Suppressor macrophage (primary cell): ENCODE data around the gene CDK7.
"Not testable (repeated sequence)": the region's sequence is repeated elsewhere in the genome, so short reads cannot be mapped to it uniquely, and the experiment has no call there.

Experiments
- DNase-seq, 4 experiments: peaks; one replicate each; pipeline ENCODE4 v3.0.0-alpha.2; 2020 to 2022

Gene CDK7

GRCh38 chr5:69237877-69238276, 3.2 kb downstream of the CDK7 start:
- no peak for DNase-seq

- no peak for DNase-seq
Measured at GRCh38 chr5:69238760-69239251, 4.1 kb downstream of the CDK7 start.

DNA sequence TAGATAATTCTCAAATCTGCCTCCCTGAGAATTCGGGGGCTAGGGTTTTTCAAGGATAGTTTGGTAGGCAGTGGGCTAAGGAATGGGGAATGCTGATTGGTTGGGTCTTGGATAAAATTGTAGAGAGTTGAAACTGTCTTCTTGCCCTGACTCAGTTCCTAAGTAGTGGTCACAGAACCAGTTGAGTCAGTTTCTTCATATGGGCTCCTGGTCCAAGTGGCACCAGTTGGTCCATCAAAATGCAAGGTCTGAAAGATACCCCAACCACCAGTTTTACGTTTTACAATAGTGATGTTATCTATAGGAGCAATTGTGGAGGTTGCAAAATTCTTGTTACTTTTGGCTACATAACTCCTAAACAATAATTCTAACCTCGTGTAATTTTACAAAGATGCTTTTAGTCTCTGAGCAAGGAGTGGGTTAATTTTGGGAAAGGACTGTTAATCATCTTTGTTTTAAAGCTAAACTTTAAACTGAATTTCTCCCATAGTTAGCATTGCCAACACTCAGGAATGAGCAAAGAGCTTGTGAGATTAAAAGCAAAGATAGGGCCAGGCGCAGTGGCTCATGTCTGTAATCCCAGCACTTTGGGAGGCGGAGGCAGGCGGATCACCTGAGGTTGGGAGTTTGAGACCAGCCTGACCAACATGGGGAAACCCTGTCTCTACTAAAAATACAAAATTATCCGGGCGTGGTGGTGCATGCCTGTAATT, 7.7 kb downstream of the CDK7 start:
- no peak for DNase-seq

DNA sequence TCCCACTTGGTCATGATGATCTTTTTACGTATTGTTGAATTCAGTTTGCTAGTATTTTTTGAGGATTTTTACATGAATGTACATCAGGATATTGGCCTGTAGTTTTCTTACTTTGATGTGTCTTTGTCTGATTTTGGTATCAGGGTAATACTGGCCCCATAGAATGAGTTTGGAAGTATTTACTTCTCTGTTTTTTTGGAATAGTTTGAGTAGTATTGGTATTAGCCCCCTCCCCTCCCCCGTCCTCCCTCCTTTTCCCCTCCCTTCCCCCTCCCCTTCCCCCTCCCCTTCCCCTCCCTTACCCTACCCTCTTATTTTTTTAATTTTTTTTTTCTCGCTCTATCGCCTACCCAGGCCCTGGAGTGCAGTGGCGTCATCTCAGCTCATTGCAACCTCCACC, 10.3 kb downstream of the CDK7 start:
- no peak for DNase-seq

DNA sequence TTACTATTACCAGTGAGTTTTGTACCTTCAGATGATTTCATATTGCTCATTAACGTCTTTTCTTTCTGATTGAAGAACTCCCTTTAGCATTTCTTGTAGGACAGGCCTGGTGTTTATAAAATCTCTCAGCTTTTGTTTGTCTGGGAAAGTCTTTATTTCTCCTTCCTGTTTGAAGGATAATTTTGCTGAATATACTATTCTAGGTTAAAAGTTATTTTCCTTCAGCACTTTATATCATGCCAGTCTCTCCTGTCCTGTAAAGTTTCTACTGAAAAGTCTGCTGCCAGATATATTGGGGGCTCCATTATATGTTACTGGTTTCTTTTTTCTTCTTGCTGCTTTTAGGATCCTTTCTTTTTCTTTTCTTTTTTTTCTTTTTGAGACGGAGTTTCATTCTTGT, 13.3 kb downstream of the CDK7 start:
- no peak for DNase-seq

DNA sequence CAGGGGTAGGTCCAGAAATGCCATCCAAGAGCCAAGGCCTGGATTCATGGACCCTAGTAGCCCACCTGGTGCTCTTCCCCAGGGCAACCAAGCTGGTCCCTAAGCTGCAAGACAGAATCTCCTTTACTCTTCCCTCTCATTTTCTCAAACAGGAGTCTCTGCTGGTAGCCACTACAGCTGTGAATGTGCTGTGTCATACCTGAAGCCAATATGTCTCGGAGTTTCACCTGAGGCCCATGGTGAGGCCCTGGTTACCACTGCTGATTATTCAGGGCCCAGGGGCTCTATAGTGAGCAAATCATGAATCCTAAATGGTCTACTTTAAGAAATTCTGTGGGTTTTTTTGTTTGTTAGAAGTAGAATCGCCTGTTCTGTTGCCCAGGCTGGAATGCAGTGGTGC, 15.9 kb downstream of the CDK7 start:
- DNase-seq = no peak

DNA sequence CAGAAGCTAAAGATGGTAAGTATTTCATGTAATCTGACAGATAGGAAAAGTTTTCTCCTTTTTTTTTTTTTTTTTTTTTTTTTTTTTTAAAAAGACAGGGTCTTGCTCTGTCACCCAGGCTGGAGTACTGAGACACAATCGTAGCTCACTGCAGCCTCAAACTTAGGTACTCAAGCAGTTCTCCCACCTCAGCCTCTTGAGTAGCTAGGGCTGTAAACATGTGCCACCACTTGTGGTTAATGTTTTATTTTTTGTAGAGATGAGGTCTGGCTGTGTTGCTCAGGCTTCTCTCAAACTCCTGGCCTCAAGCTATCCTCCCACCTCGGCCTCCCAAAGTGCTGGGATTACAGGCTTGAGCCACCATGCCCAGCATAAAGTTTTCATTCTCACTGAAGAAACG, 17.8 kb downstream of the CDK7 start:
- DNase-seq = no peak

DNA sequence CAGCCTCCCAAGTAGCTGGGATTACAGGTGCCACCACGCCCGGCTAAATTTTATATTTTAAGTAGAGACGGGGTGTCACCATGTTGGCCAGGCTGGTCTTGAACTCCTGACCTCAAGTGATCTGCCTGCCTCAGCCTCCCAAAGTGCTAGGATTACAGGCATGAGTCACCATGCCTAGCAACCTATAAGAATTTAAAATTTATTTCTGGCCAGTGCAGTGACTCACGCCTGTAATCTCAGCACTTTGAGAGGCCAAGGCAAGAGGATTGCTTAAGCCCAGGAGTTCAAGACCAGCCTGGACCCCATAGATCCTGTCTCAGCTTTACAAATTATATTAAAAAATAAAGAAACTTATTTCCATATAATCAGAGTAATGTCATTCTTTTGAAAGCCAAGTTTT, 21.3 kb downstream of the CDK7 start:
- not testable (repeated sequence) for DNase-seq

- DNase-seq = no peak
Measured at GRCh38 chr5:69257577-69257976, 22.9 kb downstream of the CDK7 start.

DNA sequence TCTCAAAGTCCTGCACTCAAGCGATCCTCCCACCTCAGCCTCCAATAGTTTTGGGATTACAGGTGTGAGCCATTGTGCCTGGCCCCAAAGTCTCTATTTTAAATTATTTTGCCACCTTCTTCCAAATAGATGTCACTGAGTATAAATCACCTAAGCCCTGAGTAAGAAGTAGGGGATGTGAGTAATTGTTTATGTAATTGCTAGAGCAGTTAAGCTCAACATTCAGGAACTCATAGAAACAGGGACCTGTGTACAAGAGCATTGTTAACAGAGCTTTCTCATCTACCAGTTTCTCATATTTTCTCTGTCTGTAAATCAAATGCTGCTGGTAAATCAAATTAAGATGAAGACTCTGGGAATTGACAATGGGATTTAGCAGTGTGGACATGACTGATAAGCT, 26.3 kb downstream of the CDK7 start:
- no peak for DNase-seq

DNA sequence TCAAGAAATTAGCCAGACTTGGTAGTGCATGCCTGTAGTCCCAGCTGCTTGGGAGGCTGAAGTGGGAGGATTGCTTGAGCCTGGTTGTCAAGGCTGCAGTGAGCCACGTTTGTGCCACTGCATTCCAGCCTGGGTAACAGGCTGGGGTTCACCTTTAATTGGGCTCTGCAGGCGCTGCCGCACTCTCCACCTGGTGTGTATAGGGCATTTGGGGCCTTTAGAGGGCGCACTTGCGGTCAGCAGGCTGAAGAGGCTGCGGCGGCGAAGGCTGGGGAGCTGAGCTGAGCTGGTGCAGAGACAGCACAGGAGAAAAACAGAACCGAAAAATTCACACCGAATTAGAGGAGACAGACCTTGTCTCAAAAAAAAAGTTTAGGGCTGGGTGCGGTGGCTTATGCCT, 31.2 kb downstream of the CDK7 start:
- DNase-seq = peak in 2 of 4 experiments; percentile 8 to 37

DNA sequence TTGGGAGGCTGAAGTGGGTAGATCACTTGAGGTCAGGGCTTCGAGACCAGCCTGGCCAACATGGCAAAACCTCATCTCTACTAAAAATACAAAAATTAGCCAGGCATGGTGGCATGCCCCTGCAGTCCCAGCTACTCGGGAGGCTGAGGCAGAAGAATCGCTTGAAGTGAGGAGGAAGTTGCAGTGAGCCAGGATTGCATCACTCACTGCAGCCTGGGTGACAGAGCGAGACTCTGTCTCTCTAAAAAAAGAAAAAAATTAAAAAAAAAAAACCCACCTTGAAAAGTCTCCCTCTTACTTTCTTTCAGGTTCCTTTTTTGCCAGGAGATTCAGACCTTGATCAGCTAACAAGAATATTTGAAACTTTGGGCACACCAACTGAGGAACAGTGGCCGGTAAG, 34.2 kb downstream of the CDK7 start:
- peak in 3 of 4 experiments; percentile 8 to 34 (median 15) for DNase-seq

DNA sequence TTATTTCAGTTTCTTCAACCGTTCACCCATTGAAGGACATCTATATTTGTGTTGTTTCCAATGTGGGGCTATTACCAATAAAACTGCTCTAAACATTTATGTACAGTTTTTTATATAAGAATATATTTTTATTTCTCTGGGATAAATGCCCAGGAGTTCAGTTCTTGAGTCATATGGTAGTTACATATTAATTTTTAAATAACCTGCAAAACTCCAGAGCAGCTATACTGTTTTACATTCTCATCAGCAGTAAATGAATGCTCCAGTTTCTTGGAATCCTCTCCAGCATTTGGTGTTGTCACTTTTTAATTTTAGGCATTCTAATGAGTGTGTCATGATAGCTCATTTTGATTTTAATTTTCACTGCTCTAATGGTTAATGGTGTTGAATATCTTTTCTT, 36.2 kb downstream of the CDK7 start:
- no peak for DNase-seq

DNA sequence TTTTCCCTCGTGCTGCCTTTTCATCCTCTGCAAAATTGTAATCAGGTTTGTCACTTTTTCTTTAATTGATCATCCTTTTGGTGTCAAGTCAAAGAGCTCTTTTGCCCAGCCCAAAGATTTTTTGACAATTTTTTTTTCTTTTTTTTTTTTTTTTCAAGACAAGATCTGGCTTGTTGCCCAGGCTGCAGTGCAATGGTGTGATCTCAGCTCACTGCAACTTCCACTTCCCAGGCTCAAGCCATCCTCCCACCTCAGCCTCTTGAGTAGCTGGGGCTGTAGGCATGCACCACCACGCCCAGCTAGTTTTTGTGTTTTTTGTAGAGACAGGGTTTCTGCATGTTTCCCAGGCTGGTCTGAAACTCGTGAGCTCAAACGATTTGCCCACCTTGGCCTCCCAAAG, 36.7 kb downstream of the CDK7 start:
- DNase-seq = peak; percentile 44 to 71 (median 67)

GRCh38 chr5:69275563-69275962, 40.9 kb downstream of the CDK7 start:
- no peak for DNase-seq

DNA sequence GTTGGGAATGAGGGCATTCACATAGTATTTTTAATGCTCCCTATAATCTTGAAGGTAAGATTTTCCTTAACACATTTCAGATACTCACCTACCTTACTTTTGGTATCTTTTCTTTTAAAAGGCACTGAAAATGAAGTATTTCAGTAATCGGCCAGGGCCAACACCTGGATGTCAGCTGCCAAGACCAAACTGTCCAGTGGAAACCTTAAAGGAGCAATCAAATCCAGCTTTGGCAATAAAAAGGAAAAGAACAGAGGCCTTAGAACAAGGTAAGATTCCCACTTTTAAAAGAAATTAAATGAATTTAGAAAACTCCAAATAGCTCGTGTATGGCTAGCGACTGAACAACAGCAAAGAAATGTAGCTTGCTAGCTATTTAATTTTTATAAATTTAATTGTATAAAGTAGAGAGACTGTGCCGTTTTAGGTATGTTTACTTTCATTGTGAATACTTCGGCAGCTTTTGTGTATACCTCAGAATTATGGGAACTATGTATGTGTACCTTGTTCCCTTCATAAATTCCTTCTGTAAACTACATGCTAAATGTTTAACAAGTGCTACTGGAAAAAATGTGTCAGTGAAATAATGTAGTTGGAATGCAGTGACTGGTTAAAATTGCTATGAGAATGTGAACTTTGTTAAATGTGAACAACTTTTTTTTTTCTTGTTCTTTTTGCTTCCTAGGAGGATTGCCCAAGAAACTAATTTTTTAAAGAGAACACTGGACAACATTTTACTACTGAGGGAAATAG, 41.9 kb downstream of the CDK7 start:
- no peak for DNase-seq

GRCh38 chr5:69279517-69279916, 44.8 kb downstream of the CDK7 start:
- DNase-seq = no peak

- no peak for DNase-seq
Measured at GRCh38 chr5:69281114-69281513, 46.4 kb downstream of the CDK7 start.

- DNase-seq = no peak
Measured at GRCh38 chr5:69284203-69284602, 49.5 kb downstream of the CDK7 start.

- peak in 1 of 4 experiments; percentile 6 for DNase-seq
Measured at GRCh38 chr5:69285448-69286116, 50.9 kb downstream of the CDK7 start.

DNA sequence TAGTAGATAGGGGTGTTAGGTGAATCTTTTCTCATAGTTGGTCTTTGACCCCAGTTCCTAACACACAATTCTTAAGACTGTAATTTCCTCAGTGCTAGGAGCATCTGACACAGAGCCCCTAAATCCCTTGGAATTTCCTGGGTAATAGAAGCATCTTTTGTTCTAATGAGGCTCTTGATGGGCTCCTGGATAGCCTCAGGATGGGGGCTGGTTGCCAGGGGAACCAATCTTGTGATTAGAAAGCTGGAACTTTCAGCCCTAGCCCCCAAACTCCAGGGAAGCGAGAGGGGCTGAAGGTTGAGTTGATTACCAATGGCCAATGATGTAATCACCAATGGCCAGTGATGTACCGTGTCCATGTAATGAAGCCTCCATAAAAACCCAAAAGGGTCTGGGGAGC, 53.4 kb downstream of the CDK7 start:
- no peak for DNase-seq

- no peak for DNase-seq
Measured at GRCh38 chr5:69288688-69289087, 54.0 kb downstream of the CDK7 start.

- no peak for DNase-seq
Measured at GRCh38 chr5:69292306-69292705, 57.6 kb downstream of the CDK7 start.

DNA sequence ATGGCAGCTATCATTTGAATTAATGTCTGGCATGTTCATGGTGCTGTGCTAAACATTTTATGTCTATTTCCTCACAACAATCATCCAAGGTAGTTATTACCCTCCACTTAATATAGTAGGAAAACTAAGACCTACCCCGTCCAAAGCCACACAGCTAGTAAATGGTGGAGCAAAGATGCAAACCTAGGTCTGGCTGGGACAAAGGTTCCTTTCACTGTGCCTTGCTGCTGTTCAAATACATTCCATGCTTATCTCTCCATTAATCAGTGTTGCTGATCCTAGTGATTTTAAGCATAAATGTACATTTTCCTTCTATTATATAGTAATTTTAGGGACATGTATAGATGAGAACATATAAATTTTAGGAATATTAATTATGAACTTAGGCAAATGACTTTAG, 59.2 kb downstream of the CDK7 start:
- no peak for DNase-seq
